GM23338 (cell line): ENCODE data around the gene TYRO3. TPM values are rescaled to one million over a fixed set of nuclear protein-coding genes. Genes with fewer than 3 reads are reported as not detected.

ENCODE experiments used
- ATAC-seq: fragments of 200-7000 bp; cut with Tn5 transposase; 3 replicates; pipeline ENCODE4 v1.9.1; 2020
- DNase-seq: peaks from one replicate; pipeline ENCODE4 v3.0.0-alpha.2; 2015; ENCODE audit warnings: low spot score
- H2AFZ ChIP-seq: fragments of 200-600 bp; sonication (generic); 2 replicates; pipeline ENCODE4 v1.8.0; 2016; ENCODE audit warnings: antibody characterized with exemption, mild to moderate bottlenecking, moderate library complexity
- H3F3A ChIP-seq: fragments of 200-600 bp; sonication (generic); replicated peaks from 2 replicates; pipeline ENCODE4 v1.8.0; 2017; ENCODE audit warnings: antibody characterized with exemption, mixed run types, low read depth
- H3K27ac ChIP-seq: fragments of 200-600 bp; sonication (generic); 2 replicates; pipeline ENCODE4 v1.6.1; 2016; ENCODE audit warnings: low read depth
- H3K27me3 ChIP-seq: fragments of 200-600 bp; sonication (generic); 2 replicates; pipeline ENCODE4 v1.8.0; 2016; ENCODE audit warnings: mild to moderate bottlenecking, mixed run types, moderate library complexity; ENCODE audit not compliant: insufficient read depth
- H3K36me3 ChIP-seq: fragments of 200-600 bp; sonication (generic); 2 replicates; pipeline ENCODE4 v1.8.0; 2016; ENCODE audit warnings: mild to moderate bottlenecking; ENCODE audit not compliant: insufficient read depth
- H3K4me1 ChIP-seq: fragments of 200-600 bp; sonication (generic); 2 replicates; pipeline ENCODE4 v1.8.0; 2016; ENCODE audit warnings: mild to moderate bottlenecking, moderate library complexity; ENCODE audit not compliant: insufficient read depth
- H3K4me2 ChIP-seq: fragments of 200-600 bp; sonication (generic); 2 replicates; pipeline ENCODE4 v1.7.1; 2017; ENCODE audit warnings: mixed run types
- H3K4me3 ChIP-seq: fragments of 200-600 bp; sonication (generic); 2 replicates; pipeline ENCODE4 v1.6.1; 2016; ENCODE audit warnings: mixed run types
- H3K79me2 ChIP-seq: fragments of 200-600 bp; sonication (generic); replicated peaks from 2 replicates; pipeline ENCODE4 v1.8.0; 2017; ENCODE audit warnings: mild to moderate bottlenecking; ENCODE audit not compliant: insufficient read depth
- H3K9me2 ChIP-seq: fragments of 200-600 bp; sonication (generic); 2 replicates; pipeline ENCODE4 v1.8.0; 2017; ENCODE audit not compliant: insufficient read depth
- H4K20me1 ChIP-seq: fragments of 200-600 bp; sonication (generic); replicated peaks from 2 replicates; pipeline ENCODE4 v1.8.0; 2017; ENCODE audit warnings: mild to moderate bottlenecking; ENCODE audit not compliant: insufficient read depth
- H3K27ac Mint-ChIP-seq: 2 replicates; pipeline ENCODE4 v1.8.0; 2020; ENCODE audit warnings: inconsistent platforms, mild to moderate bottlenecking, moderate library complexity, mixed read lengths
- H3K27me3 Mint-ChIP-seq: 3 replicates; pipeline ENCODE4 v1.8.0; 2022; ENCODE audit warnings: low read depth, mild to moderate bottlenecking, moderate library complexity, mixed read lengths, inconsistent platforms; ENCODE audit not compliant: insufficient read depth, poor library complexity
- H3K36me3 Mint-ChIP-seq: 3 replicates; pipeline ENCODE4 v1.8.0; 2021; ENCODE audit warnings: low read depth, mild to moderate bottlenecking, inconsistent platforms, moderate library complexity, mixed read lengths
- H3K4me1 Mint-ChIP-seq: 3 replicates; pipeline ENCODE4 v1.8.0; 2020; ENCODE audit warnings: mild to moderate bottlenecking, inconsistent platforms, mixed read lengths
- H3K4me3 Mint-ChIP-seq: 3 replicates; pipeline ENCODE4 v1.8.0; 2021; ENCODE audit warnings: moderate library complexity, mild to moderate bottlenecking, inconsistent platforms, mixed read lengths
- H3K9me3 Mint-ChIP-seq: 3 replicates; pipeline ENCODE4 v1.8.0; 2020; ENCODE audit warnings: moderate library complexity, mild to moderate bottlenecking, inconsistent platforms, mixed read lengths
- CREB1 ChIP-seq: fragments of 250-450 bp; sonication (Bioruptor Pico); IDR thresholded peaks from 2 replicates; pipeline ENCODE4 v1.5.0; 2020; ENCODE audit warnings: low read depth, mild to moderate bottlenecking, moderate library complexity
- CTCF ChIP-seq, 2 experiments: fragments of 200-600 bp in 1 of 2; sonication (generic) in 1 of 2; conservative IDR thresholded peaks; 2 replicates each; pipeline versions ENCODE4 v1.5.1 to v1.6.1; 2016 to 2017; ENCODE audit warnings: antibody characterized with exemption in 2 of 2, low read depth in 2 of 2, mild to moderate bottlenecking in 2 of 2, moderate library complexity in 1 of 2
- ETS1 ChIP-seq: IDR thresholded peaks from 2 replicates; pipeline ENCODE4 v1.6.1; 2016; ENCODE audit warnings: antibody characterized with exemption
- EZH2 ChIP-seq: fragments of 200-600 bp; sonication (generic); IDR thresholded peaks from one replicate; pipeline ENCODE4 v1.8.0; 2017; ENCODE audit warnings: antibody characterized with exemption, mild to moderate bottlenecking, low read depth; ENCODE audit not compliant: unreplicated experiment
- EZH2phosphoT487 ChIP-seq: fragments of 200-600 bp; sonication (generic); IDR thresholded peaks from one replicate; pipeline ENCODE4 v1.8.1; 2018; ENCODE audit warnings: antibody characterized with exemption; ENCODE audit not compliant: unreplicated experiment
- JUNB ChIP-seq: IDR thresholded peaks from one replicate; pipeline ENCODE4 v1.6.1; 2016; ENCODE audit warnings: antibody characterized with exemption; ENCODE audit not compliant: unreplicated experiment
- NANOG ChIP-seq: IDR thresholded peaks from 2 replicates; pipeline ENCODE4 v1.6.1; 2016; ENCODE audit warnings: antibody characterized with exemption, borderline replicate concordance
- POLR2AphosphoS5 ChIP-seq: IDR thresholded peaks from 2 replicates; pipeline ENCODE4 v1.6.1; 2016; ENCODE audit warnings: antibody characterized with exemption, low read depth
- STAT1 ChIP-seq: IDR thresholded peaks from one replicate; pipeline ENCODE4 v1.6.1; 2016; ENCODE audit warnings: antibody characterized with exemption; ENCODE audit not compliant: unreplicated experiment
- ZNF114 ChIP-seq: fragments of 250-450 bp; sonication (Bioruptor Pico); IDR thresholded peaks from 2 replicates; pipeline ENCODE4 v1.5.0; 2020; ENCODE audit warnings: mild to moderate bottlenecking, moderate library complexity
- ZNF331 ChIP-seq: fragments of 250-450 bp; sonication (Bioruptor Pico); IDR thresholded peaks from 2 replicates; pipeline ENCODE4 v1.5.0; 2020; ENCODE audit warnings: low read depth, mild to moderate bottlenecking, moderate library complexity
- ZNF462 ChIP-seq: fragments of 250-450 bp; sonication (Bioruptor Pico); IDR thresholded peaks from 2 replicates; pipeline ENCODE4 v1.5.0; 2020; ENCODE audit warnings: mild to moderate bottlenecking, moderate library complexity
- polyA plus RNA-seq: library from polyadenylated mRNA; unstranded; fragments of >200 nt; fragmentation: Nextera tagmentation; extraction: Ambion mirVana; gene quantifications from 2 replicates; pipeline ENCODE4 v1.2.1, GENCODE V29; 2016
- total RNA-seq: library from RNA; depleted of rRNA; stranded (reverse); fragments of >200 nt; shearing (Covaris generic); gene quantifications from 2 replicates; pipeline ENCODE4 v1.2.3, GENCODE V29; 2014

Gene TYRO3
- total and polyA plus RNA-seq, 2 experiments from 2014 or later: 32.6 to 61.0 TPM

- Histone ChIP-seq H4K20me1 (no peaks in the 10 kb centered on the region), H3K4me3 (no peak overlapping the region), H3K9me2 (no peaks in the 10 kb centered on the region), H3K27ac (no peak overlapping the region), H3F3A (no peaks in the 10 kb centered on the region), H3K36me3 (peaks cover 12% of the 10 kb centered on the region), H3K79me2 (no peaks in the 10 kb centered on the region), H2AFZ (no peak overlapping the region), H3K4me1 (peaks cover 6% of the 10 kb centered on the region), H3K4me2 (no peak overlapping the region), H3K27me3 (no peaks in the 10 kb centered on the region)
- H3K27ac Mint-ChIP-seq: no peak overlapping the region
- H3K4me3 Mint-ChIP-seq: no peak overlapping the region
- ATAC-seq: no peak
- TF ChIP-seq JUNB (no peak), EZH2 (no peak), ZNF114 (CRISPR knock-in tag) (no peak), CTCF (conservative IDR thresholded peaks at IDR 0.05; ENCODE audit: low read depth in 2 of 2) (no peak), CREB1 (CRISPR knock-in tag) (no peak), ZNF331 (CRISPR knock-in tag) (no peak), EZH2phosphoT487 (no peak), ETS1 (no peak), NANOG (no peak), STAT1 (no peak)
- H3K27me3 Mint-ChIP-seq: peaks cover 5% of the 10 kb centered on the region
- no peaks in the 10 kb centered on the region for H3K9me3 Mint-ChIP-seq
- H3K36me3 Mint-ChIP-seq: peaks cover 77% of the 10 kb centered on the region
- H3K4me1 Mint-ChIP-seq: peaks cover 13% of the 10 kb centered on the region
- DNase-seq: no peak
These were observed 14.4 kb downstream of the TYRO3 start for GRCh38 chr15:41573396-41573795.

GRCh38 chr15:41574158-41574557 is 15.1 kb downstream of the TYRO3 start:
- Histone ChIP-seq H2AFZ (no peak overlapping the region), H3F3A (no peaks in the 10 kb centered on the region), H3K27me3 (no peaks in the 10 kb centered on the region), H4K20me1 (no peaks in the 10 kb centered on the region), H3K36me3 (peaks cover 12% of the 10 kb centered on the region), H3K4me3 (no peak overlapping the region), H3K27ac (no peak overlapping the region), H3K79me2 (no peaks in the 10 kb centered on the region), H3K4me1 (no peaks in the 10 kb centered on the region), H3K9me2 (no peaks in the 10 kb centered on the region), H3K4me2 (no peak overlapping the region)
- Mint-ChIP-seq H3K27me3 (peaks cover under 1% of the 10 kb centered on the region), H3K9me3 (no peaks in the 10 kb centered on the region), H3K4me1 (peaks cover 6% of the 10 kb centered on the region), H3K4me3 (no peak overlapping the region), H3K36me3 (peaks cover 74% of the 10 kb centered on the region), H3K27ac (no peak overlapping the region)
- no peak for ATAC-seq
- DNase-seq: no peak
- TF ChIP-seq POLR2AphosphoS5 (no peak), NANOG (no peak), STAT1 (no peak), CREB1 (CRISPR knock-in tag) (no peak), EZH2phosphoT487 (no peak), ETS1 (no peak), ZNF462 (CRISPR knock-in tag) (no peak), EZH2 (no peak), ZNF331 (CRISPR knock-in tag) (no peak)
